K562 (cell line): ENCODE measurements around the gene POLA1. TPM values are rescaled to one million over a fixed set of nuclear protein-coding genes. Genes with fewer than 3 reads are reported as not detected.

ENCODE experiments used
- ATAC-seq: fragments of 200-7000 bp; cut with Tn5 transposase; 3 replicates; pipeline ENCODE4 v1.9.1; 2020; ENCODE audit warnings: moderate library complexity
- BruUV-seq: library from RNA; stranded (reverse); fragments of 400-500 nt; replicated peaks from 2 replicates; lab custom pipeline; 2021; lab: Mats Ljungman, UMichigan
- CTCF ChIA-PET: fragments of 300-600 bp; formaldehyde crosslinking; extraction: SDS; loops from one replicate; lab custom pipeline; 2021; ENCODE audit warnings: low intra/inter-chr PET ratio; lab: Yijun Ruan, JAX
- POLR2A ChIA-PET: fragments of 300-600, 350-650 bp; sonication (Branson Sonifier 250); formaldehyde crosslinking; extraction: SDS; loops from one replicate; lab custom pipeline; 2021; ENCODE audit warnings: antibody characterized with exemption, inconsistent platforms; lab: Yijun Ruan, JAX
- DNase-seq, 4 experiments: peaks; one replicate each; pipeline versions ENCODE4 v3.0.0 to v3.0.0-alpha.2; 2011 to 2018; ENCODE audit warnings: low spot score in 3 of 4, mixed read lengths in 3 of 4; ENCODE audit errors: extremely low read depth in 1 of 4
- FAIRE-seq: peaks from 2 replicates; lab custom pipeline; 2011; peaks lifted over from hg19 to GRCh38; lab: Jason Lieb, UNC
- H2AFZ ChIP-seq: 2 replicates; pipeline ENCODE4 v1.6.0; 2011; ENCODE audit warnings: low read depth, low read length, control low read depth, inconsistent platforms
- H3K27ac ChIP-seq: fragments of 200-600 bp; 3 replicates; pipeline ENCODE4 v1.8.0; 2011; ENCODE audit warnings: low read depth, mild to moderate bottlenecking, control low read depth, inconsistent platforms, low read length, moderate library complexity, mixed read lengths; ENCODE audit errors: extremely low read depth
- H3K27me3 ChIP-seq, 2 experiments: fragments of 300-600 bp in 1 of 2; 2 replicates in 1 of 2; 3 replicates in 1 of 2; pipeline versions ENCODE4 v1.6.0 to v1.8.0; 2011; ENCODE audit warnings: inconsistent platforms in 2 of 2, low read length in 2 of 2, mild to moderate bottlenecking in 1 of 2, mixed read lengths in 1 of 2, moderate library complexity in 1 of 2; ENCODE audit not compliant: control insufficient read depth in 2 of 2, insufficient read depth in 2 of 2
- H3K36me3 ChIP-seq: fragments of 300-600 bp; 3 replicates; pipeline ENCODE4 v1.8.0; 2011; ENCODE audit warnings: mild to moderate bottlenecking, low read length, inconsistent platforms; ENCODE audit not compliant: control insufficient read depth, insufficient read depth
- H3K4me1 ChIP-seq, 2 experiments: fragments of 200-600 bp in 1 of 2; replicated peaks in 1 of 2; 2 replicates in 1 of 2; 3 replicates in 1 of 2; pipeline versions ENCODE4 v1.5.1 to v1.8.0; 2011; ENCODE audit warnings: inconsistent platforms in 2 of 2, low read length in 2 of 2, mild to moderate bottlenecking in 1 of 2, mixed read lengths in 1 of 2, moderate library complexity in 1 of 2; ENCODE audit not compliant: control insufficient read depth in 2 of 2, insufficient read depth in 2 of 2
- H3K4me2 ChIP-seq: 2 replicates; pipeline ENCODE4 v1.6.1; 2011; ENCODE audit warnings: low read length, control low read depth, inconsistent platforms, mixed read lengths; ENCODE audit not compliant: insufficient read depth
- H3K4me3 ChIP-seq: fragments of 200-600 bp; sonication (generic), shearing (Covaris generic); 2 replicates; pipeline ENCODE4 v1.5.1; 2016; ENCODE audit warnings: control low read depth, inconsistent platforms
- H3K79me2 ChIP-seq: fragments of 200-600 bp; 3 replicates; pipeline ENCODE4 v1.8.0; 2011; ENCODE audit warnings: low read length, inconsistent platforms; ENCODE audit not compliant: control insufficient read depth, insufficient read depth
- H3K9ac ChIP-seq, 2 experiments: 2 replicates each; pipeline versions ENCODE4 v1.6.0 to v1.6.1; 2011; ENCODE audit warnings: low read depth in 2 of 2, low read length in 2 of 2, control low read depth in 1 of 2, inconsistent platforms in 1 of 2, mild to moderate bottlenecking in 1 of 2, mixed read lengths in 1 of 2; ENCODE audit not compliant: insufficient read depth in 1 of 2
- H3K9me1 ChIP-seq: one replicate; pipeline ENCODE4 v1.6.0; 2011; ENCODE audit warnings: inconsistent platforms, mild to moderate bottlenecking, low read length, moderate library complexity; ENCODE audit not compliant: control insufficient read depth, insufficient read depth
- H3K9me3 ChIP-seq: replicated peaks from 2 replicates; pipeline ENCODE4 v1.5.1; 2011; ENCODE audit warnings: low read depth, low read length, inconsistent platforms; ENCODE audit not compliant: control insufficient read depth, insufficient read depth
- H4K20me1 ChIP-seq: replicated peaks from 2 replicates; pipeline ENCODE4 v1.6.1; 2011; ENCODE audit warnings: low read length, inconsistent platforms, mixed read lengths; ENCODE audit not compliant: control insufficient read depth, insufficient read depth
- ATF7 ChIP-seq: fragments of 450-650 bp; IDR thresholded peaks from 2 replicates; pipeline ENCODE4 v1.7.1; 2014; ENCODE audit warnings: mild to moderate bottlenecking, moderate library complexity
- CBX2 ChIP-seq: fragments of 200-600 bp; sonication (generic); IDR thresholded peaks from one replicate; pipeline ENCODE4 v1.6.1; 2012; ENCODE audit warnings: mild to moderate bottlenecking, low read length, inconsistent platforms; ENCODE audit not compliant: insufficient read depth, poor library complexity, severe bottlenecking
- CBX5 ChIP-seq: IDR thresholded peaks from 2 replicates; pipeline ENCODE4 v1.6.1; 2014; ENCODE audit warnings: low read depth, borderline replicate concordance
- SMARCE1 ChIP-seq: fragments of 450-650 bp; IDR thresholded peaks from 2 replicates; pipeline ENCODE4 v1.7.1; 2016; ENCODE audit warnings: mild to moderate bottlenecking
- THRB ChIP-seq: fragments of 450-650 bp; formaldehyde crosslinking; conservative IDR thresholded peaks from 2 replicates; pipeline ENCODE4 v1.4.0; 2022; ENCODE audit warnings: mild to moderate bottlenecking, missing genetic modification characterization
- XRCC5 ChIP-seq: fragments of 200-400 bp; formaldehyde crosslinking; IDR thresholded peaks from 2 replicates; pipeline ENCODE4 v1.6.1; 2017; ENCODE audit warnings: low read depth, mild to moderate bottlenecking, low read length
- ZNF140 ChIP-seq: fragments of 250-450 bp; sonication (Bioruptor Pico); IDR thresholded peaks from 2 replicates; pipeline ENCODE4 v1.8.0; 2021; ENCODE audit warnings: moderate library complexity, mild to moderate bottlenecking, inconsistent platforms
- ZNF217 ChIP-seq: sonication (generic); formaldehyde crosslinking; IDR thresholded peaks from 2 replicates; pipeline ENCODE4 v1.8.0; 2022; ENCODE audit warnings: mild to moderate bottlenecking, missing genetic modification reagents
- WGBS: fragments of 100-300 bp; shearing (Covaris generic); methylation state at CpG from one replicate; pipeline ENCODE4 v1.1.6; 2016; ENCODE audit warnings: low coverage, mixed read lengths; ENCODE audit not compliant: insufficient coverage; ENCODE audit errors: missing lambda C conversion rate; 5-methylcytosine and 5-hydroxymethylcytosine counted together
- in situ Hi-C: fragments of 300-500 bp; cut with MboI; formaldehyde crosslinking; loops from 4 replicates; pipeline ENCODE4 v1.15.0; 2018; ENCODE audit warnings: inconsistent platforms, mixed read lengths
- intact Hi-C: fragments of 100-400 bp; cut with micrococcal nuclease; formaldehyde crosslinking; loops from 2 replicates; pipeline ENCODE4 v1.14.2; 2022
- polyA plus RNA-seq, 8 experiments: library from polyadenylated mRNA; depleted of rRNA in 4 of 8; stranded (reverse) in 5 of 8; unstranded in 3 of 8; fragments of >200 nt; fragmentation: Nextera tagmentation in 2 of 8; fragmentation: Illumina TruSeq in 1 of 8; extraction: Ambion mirVana in 2 of 8; extraction: Trizol in 1 of 8; gene quantifications; 2 replicates each; pipeline versions ENCODE4 v1.2.1 to v1.2.3, GENCODE V29; 2011 to 2014; ENCODE audit warnings: inconsistent platforms in 1 of 8, missing spikeins in 1 of 8
- total RNA-seq, 7 experiments: library from RNA; depleted of rRNA in 6 of 7; stranded (reverse); fragments of >200 nt in 6 of 7; fragmentation: Illumina TruSeq in 2 of 7; extraction: Trizol in 2 of 7; gene quantifications; 2 replicates each; pipeline versions ENCODE4 v1.2.1 to v1.2.3, GENCODE V29; 2011 to 2021; ENCODE audit warnings: low replicate concordance in 1 of 7
- TF ChIP-seq, protein P1 (sequence below): fragments of 450-650 bp; IDR thresholded peaks from 2 replicates; pipeline ENCODE4 v1.6.1; 2017; ENCODE audit warnings: antibody characterized with exemption

Gene POLA1
- total and polyA plus RNA-seq, 9 of the 15 experiments (the other 6 are each of a cell fraction or from before 2014, with no cell fraction given) = 8.6 to 48.4 (median 27.4) TPM

DNA sequence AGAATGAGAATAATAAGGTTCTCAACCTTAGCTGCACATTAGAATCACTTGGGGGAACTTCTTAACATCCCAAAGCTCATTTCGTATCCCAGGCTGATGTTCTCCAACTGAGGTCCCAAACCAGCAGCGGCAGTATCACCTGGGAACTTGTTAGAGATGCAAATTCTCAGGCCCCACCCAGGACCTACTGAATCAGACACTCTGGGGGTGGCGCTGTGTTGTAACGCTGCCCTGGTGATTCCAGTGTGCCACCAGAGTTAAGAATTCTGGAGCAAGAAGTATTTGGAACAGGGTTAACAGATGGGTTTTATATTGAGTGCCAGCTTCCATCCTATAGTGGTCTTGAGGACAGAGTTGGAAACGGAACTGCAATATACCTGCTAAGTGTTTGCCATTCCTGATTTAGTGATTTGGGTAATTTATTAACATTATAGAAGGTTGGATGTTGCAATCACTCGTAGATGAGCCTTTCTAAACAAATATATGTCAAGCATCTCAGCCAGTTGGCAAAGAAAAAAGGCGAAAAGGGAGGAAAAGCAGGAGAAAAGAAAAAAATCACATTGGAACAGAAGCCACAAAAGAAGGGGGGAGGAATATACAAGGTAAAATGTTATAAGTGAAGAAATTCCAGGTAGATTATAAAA is 181.0 kb downstream of the POLA1 start (continued):
- TF ChIP-seq ZNF140 (CRISPR knock-in tag) (no peak), SMARCE1 (no peak), THRB (CRISPR knock-in tag) (no peak)
- TF ChIP-seq, all 486 proteins: peak for 0

DNA sequence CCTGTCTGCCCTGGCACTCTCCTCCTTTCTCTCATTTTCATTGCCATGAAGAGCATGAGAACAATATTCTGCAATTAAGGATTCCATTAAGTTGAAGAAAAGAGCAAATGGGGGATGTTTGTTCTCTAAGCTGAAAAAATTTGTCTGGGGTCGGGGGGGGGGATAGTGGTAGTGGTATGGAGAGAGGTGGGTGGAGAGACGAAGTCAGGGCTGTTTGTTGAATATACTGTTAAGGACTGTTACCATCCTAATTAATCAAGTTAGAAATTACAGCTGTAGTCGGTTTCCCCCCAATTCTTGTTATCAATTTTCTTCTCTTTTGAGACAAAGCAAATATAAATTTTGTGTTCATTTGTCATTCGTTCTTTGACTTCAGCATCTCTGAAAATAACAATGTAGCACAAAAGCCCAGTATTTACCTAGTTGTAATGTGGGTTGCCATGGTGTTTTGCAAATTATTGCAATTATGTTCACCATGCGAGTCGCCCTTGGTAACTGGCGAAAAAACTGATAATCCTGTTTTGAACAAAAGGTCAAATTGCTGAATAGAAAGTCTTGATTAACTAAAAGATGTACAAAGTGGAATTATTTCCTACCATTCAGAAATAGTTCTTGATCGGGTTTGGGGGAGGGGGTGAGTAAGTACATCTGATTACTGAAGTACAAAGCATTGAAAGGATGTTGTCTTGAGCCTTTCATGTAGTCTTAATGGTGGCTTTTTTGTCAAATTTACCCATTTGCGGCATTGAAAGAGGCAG is 183.0 kb downstream of the POLA1 start:
- no peaks in the 10 kb centered on the region for H4K20me1 ChIP-seq
- no peak overlapping the region for H3K27ac ChIP-seq
- in situ Hi-C loops = no loop called here
- intact Hi-C loops = loop anchor here (10.0 kb wide), 1 partner anchor 62 kb away; no protein-coding TSS in a partner anchor
- 92% methylated on average over 8 of the region's 9 CpGs for WGBS
- ChIA-PET POLR2A (no interaction called here), CTCF (no interaction called here)
- no peak overlapping the region for H3K9ac ChIP-seq
- no peaks in the 10 kb centered on the region for H3K9me3 ChIP-seq
- DNase-seq = no peak
- no TSS peak for BruUV-seq
- H3K9me1 ChIP-seq = no peaks in the 10 kb centered on the region
- no peaks in the 10 kb centered on the region for H3K79me2 ChIP-seq
- no peaks in the 10 kb centered on the region for H3K27me3 ChIP-seq
- H3K4me1 ChIP-seq = no peaks in the 10 kb centered on the region
- FAIRE-seq = no peak
- TF ChIP-seq, protein P1, sequence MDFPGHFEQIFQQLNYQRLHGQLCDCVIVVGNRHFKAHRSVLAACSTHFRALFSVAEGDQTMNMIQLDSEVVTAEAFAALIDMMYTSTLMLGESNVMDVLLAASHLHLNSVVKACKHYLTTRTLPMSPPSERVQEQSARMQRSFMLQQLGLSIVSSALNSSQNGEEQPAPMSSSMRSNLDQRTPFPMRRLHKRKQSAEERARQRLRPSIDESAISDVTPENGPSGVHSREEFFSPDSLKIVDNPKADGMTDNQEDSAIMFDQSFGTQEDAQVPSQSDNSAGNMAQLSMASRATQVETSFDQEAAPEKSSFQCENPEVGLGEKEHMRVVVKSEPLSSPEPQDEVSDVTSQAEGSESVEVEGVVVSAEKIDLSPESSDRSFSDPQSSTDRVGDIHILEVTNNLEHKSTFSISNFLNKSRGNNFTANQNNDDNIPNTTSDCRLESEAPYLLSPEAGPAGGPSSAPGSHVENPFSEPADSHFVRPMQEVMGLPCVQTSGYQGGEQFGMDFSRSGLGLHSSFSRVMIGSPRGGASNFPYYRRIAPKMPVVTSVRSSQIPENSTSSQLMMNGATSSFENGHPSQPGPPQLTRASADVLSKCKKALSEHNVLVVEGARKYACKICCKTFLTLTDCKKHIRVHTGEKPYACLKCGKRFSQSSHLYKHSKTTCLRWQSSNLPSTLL = no peak
- no peak for TF ChIP-seq CBX5
- TF ChIP-seq CBX2 = no peak
- no peak for TF ChIP-seq XRCC5
- TF ChIP-seq ATF7 = no peak
- TF ChIP-seq ZNF217 = no peak
- 0 out of 3 replicates have a peak, but pooled peaks cover 9% of the 10 kb centered on the region for H3K36me3 ChIP-seq
- no peak for ATAC-seq
- no peak overlapping the region for H2AFZ ChIP-seq
- no peak overlapping the region for H3K4me2 ChIP-seq
- no peak overlapping the region for H3K4me3 ChIP-seq
